SK-N-SH treated with all-trans-retinoic acid at 6 μM for 48 hours (cell line): ENCODE measurements around the gene NLGN3.

Experiments
- ATAC-seq: fragments of 200-7000 bp; cut with Tn5 transposase; 3 replicates; pipeline ENCODE4 v1.9.1; 2020; ENCODE audit warnings: mild to moderate bottlenecking, moderate library complexity
- ARNTL ChIP-seq: fragments of 450-650 bp; formaldehyde crosslinking; IDR thresholded peaks from 2 replicates; pipeline ENCODE4 v1.5.0; 2020; ENCODE audit warnings: low read depth, mild to moderate bottlenecking, moderate library complexity, borderline replicate concordance
- CREB5 ChIP-seq: fragments of 250-450 bp; sonication (Bioruptor Pico); IDR thresholded peaks from 2 replicates; pipeline ENCODE4 v1.5.1; 2020; ENCODE audit warnings: low read depth, mild to moderate bottlenecking, moderate library complexity
- CSRNP3 ChIP-seq: fragments of 250-450 bp; sonication (Bioruptor Pico); IDR thresholded peaks from 2 replicates; pipeline ENCODE4 v1.5.1; 2021; ENCODE audit warnings: mild to moderate bottlenecking, moderate library complexity
- ESRRG ChIP-seq: fragments of 250-450 bp; sonication (Bioruptor Pico); IDR thresholded peaks from 2 replicates; pipeline ENCODE4 v1.6.1; 2021; ENCODE audit warnings: mild to moderate bottlenecking
- GLIS3 ChIP-seq: fragments of 250-450 bp; sonication (Bioruptor Pico); IDR thresholded peaks from 2 replicates; pipeline ENCODE4 v1.5.0; 2020; ENCODE audit warnings: mild to moderate bottlenecking, moderate library complexity
- ISL1 ChIP-seq: fragments of 250-450 bp; sonication (Bioruptor Pico); IDR thresholded peaks from 2 replicates; pipeline ENCODE4 v2.1.2; 2022; ENCODE audit warnings: mild to moderate bottlenecking, moderate library complexity
- OSR1 ChIP-seq: fragments of 250-450 bp; sonication (Bioruptor Pico); IDR thresholded peaks from 2 replicates; pipeline ENCODE4 v1.8.0; 2022; ENCODE audit warnings: moderate library complexity, mild to moderate bottlenecking, inconsistent platforms
- PATZ1 ChIP-seq: fragments of 250-450 bp; sonication (Bioruptor Pico); IDR thresholded peaks from 2 replicates; pipeline ENCODE4 v1.8.0; 2020; ENCODE audit warnings: mild to moderate bottlenecking, moderate library complexity, borderline replicate concordance
- PPARA ChIP-seq: fragments of 250-450 bp; sonication (Bioruptor Pico); IDR thresholded peaks from 2 replicates; pipeline ENCODE4 v1.5.0; 2020; ENCODE audit warnings: mild to moderate bottlenecking, borderline replicate concordance
- RARB ChIP-seq: fragments of 250-450 bp; sonication (Bioruptor Pico); IDR thresholded peaks from 2 replicates; pipeline ENCODE4 v1.8.0; 2021; ENCODE audit warnings: mild to moderate bottlenecking, moderate library complexity
- SNAI2 ChIP-seq: fragments of 250-450 bp; sonication (Bioruptor Pico); IDR thresholded peaks from 2 replicates; pipeline ENCODE4 v1.5.0; 2020; ENCODE audit warnings: mild to moderate bottlenecking, moderate library complexity
- TCF4 ChIP-seq: fragments of 250-450 bp; sonication (Bioruptor Pico); IDR thresholded peaks from 2 replicates; pipeline ENCODE4 v1.8.0; 2021; ENCODE audit warnings: mild to moderate bottlenecking, moderate library complexity, borderline replicate concordance
- TOX ChIP-seq: fragments of 250-450 bp; sonication (Bioruptor Pico); IDR thresholded peaks from 2 replicates; pipeline ENCODE4 v1.8.0; 2021; ENCODE audit warnings: mild to moderate bottlenecking, moderate library complexity, borderline replicate concordance
- TSHZ2 ChIP-seq: fragments of 250-450 bp; sonication (Bioruptor Pico); IDR thresholded peaks from 2 replicates; pipeline ENCODE4 v1.5.0; 2020; ENCODE audit warnings: mild to moderate bottlenecking, moderate library complexity
- ZC3H10 ChIP-seq: fragments of 250-450 bp; sonication (Bioruptor Pico); IDR thresholded peaks from 2 replicates; pipeline ENCODE4 v1.5.1; 2021; ENCODE audit warnings: mild to moderate bottlenecking, moderate library complexity
- ZFP3 ChIP-seq: fragments of 250-450 bp; sonication (Bioruptor Pico); IDR thresholded peaks from 2 replicates; pipeline ENCODE4 v1.5.0; 2020; ENCODE audit warnings: mild to moderate bottlenecking, moderate library complexity
- ZFP30 ChIP-seq: fragments of 450-650 bp; formaldehyde crosslinking; IDR thresholded peaks from 2 replicates; pipeline ENCODE4 v1.5.0; 2022; ENCODE audit warnings: mild to moderate bottlenecking, moderate library complexity
- ZNF565 ChIP-seq: fragments of 450-650 bp; formaldehyde crosslinking; conservative IDR thresholded peaks from 2 replicates; pipeline ENCODE4 v1.5.0; 2020; ENCODE audit warnings: low read depth, mild to moderate bottlenecking, moderate library complexity
- ZNF70 ChIP-seq: fragments of 450-650 bp; formaldehyde crosslinking; IDR thresholded peaks from 2 replicates; pipeline ENCODE4 v1.5.0; 2020; ENCODE audit warnings: mild to moderate bottlenecking, moderate library complexity
- ZNF8 ChIP-seq: fragments of 450-650 bp; formaldehyde crosslinking; IDR thresholded peaks from 2 replicates; pipeline ENCODE4 v1.5.0; 2020; ENCODE audit warnings: mild to moderate bottlenecking, moderate library complexity

Gene NLGN3

GRCh38 chrX:71100581-71101505, 43.8 kb upstream of the NLGN3 start:
- no peak for ATAC-seq
- TF ChIP-seq ZNF8 (CRISPR knock-in tag) (no peak), ARNTL (CRISPR knock-in tag) (no peak), ZNF70 (CRISPR knock-in tag) (no peak), OSR1 (CRISPR knock-in tag) (no peak), CSRNP3 (no peak), ISL1 (CRISPR knock-in tag) (no peak)

GRCh38 chrX:71102292-71102691, 42.3 kb upstream of the NLGN3 start:
- no peak for ATAC-seq
- TF ChIP-seq CSRNP3: no peak
- TF ChIP-seq ZFP3: no peak
- TF ChIP-seq TOX (CRISPR knock-in tag): no peak
- TF ChIP-seq ZFP30: no peak
- no peak for TF ChIP-seq TCF4 (CRISPR knock-in tag)
- no peak for TF ChIP-seq ZNF8 (CRISPR knock-in tag)
- TF ChIP-seq CREB5 (CRISPR knock-in tag): no peak
- no peak for TF ChIP-seq ZC3H10
- no peak for TF ChIP-seq GLIS3 (CRISPR knock-in tag)
- no peak for TF ChIP-seq RARB
- no peak for TF ChIP-seq PPARA (CRISPR knock-in tag)
- TF ChIP-seq ZNF565 (CRISPR knock-in tag): no peak
- TF ChIP-seq PATZ1 (CRISPR knock-in tag): no peak

GRCh38 chrX:71103110-71103983, 41.3 kb upstream of the NLGN3 start:
- no peak for ATAC-seq
- TF ChIP-seq TCF4 (CRISPR knock-in tag) (no peak; the same call in 1 of the 2 replicates), ZNF565 (CRISPR knock-in tag) (no peak), OSR1 (CRISPR knock-in tag) (no peak), TSHZ2 (CRISPR knock-in tag) (no peak), PATZ1 (CRISPR knock-in tag) (no peak), SNAI2 (CRISPR knock-in tag) (no peak), ESRRG (CRISPR knock-in tag) (no peak)
